NCI-H2227 (cell line): ENCODE data around the gene RPS5.
"Not testable (repeated sequence)": the region's sequence is repeated elsewhere in the genome, so short reads cannot be mapped to it uniquely, and the experiment has no call there.

Experiments used
- DNase-seq: peaks from one replicate; lab custom pipeline; 2025; ENCODE audit not compliant: unreplicated experiment; lab: John Stamatoyannopoulos, UW

The RPS5 gene

DNA sequence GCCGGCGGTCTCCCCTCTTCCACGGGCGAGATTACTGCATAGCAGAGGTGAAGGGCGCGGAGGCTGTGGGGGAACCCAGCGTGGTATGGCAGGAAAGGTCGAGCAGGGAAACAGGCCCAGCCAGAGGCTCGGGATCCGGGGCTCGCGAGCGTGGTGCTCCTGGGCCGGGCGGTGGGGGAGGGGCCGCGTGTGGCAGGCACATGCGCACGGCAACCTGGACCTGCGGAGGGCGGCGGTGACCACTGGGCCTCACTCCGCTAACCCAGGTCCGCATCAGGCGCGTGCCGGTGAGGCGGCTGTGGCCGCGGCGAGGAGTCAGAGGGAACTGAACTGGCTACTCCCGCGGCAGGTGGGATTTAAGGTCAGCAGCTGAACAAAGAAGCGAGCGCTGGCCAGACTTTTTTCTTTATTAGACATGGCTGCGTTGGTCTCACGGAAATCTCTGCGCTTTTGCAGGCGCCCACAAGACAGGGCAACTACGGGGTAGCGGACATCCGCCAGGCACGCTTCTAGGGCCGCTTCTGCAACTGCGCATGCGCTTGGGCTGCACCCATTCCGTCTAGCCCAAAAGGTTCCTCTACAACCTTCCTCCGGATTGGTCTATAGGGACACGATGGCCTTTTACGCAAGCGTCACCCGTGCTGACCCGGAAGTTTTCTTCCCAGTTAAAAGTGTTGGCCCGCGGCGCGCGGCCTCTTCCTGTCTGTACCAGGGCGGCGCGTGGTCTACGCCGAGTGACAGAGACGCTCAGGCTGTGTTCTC is at the start of gene RPS5:
TSS of gene RPS5 (plus strand) at position 694 of the 762 bp plus-strand sequence. CDS start 869 bp downstream, outside the sequence.
- peak; percentile 100 for DNase-seq

DNA sequence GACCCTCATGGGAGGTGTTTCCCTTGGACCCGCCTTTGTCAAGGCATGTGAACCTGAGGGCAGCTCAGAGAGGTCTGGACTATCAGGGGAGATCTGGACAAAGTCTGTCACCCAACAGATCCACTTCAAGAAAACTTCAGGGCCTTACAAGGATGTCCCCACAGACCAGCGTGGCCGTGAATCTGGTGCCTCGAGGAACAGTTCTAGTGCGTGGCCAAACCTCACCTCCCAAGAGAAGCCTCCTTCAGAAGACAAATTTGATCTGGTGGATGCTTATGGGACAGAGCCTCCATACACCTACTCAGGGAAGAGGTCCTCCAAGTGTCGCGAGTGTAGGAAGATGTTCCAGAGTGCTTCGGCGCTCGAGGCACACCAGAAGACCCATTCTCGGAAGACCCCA is 48.7 kb upstream of the RPS5 start:
- DNase-seq, result no peak

DNA sequence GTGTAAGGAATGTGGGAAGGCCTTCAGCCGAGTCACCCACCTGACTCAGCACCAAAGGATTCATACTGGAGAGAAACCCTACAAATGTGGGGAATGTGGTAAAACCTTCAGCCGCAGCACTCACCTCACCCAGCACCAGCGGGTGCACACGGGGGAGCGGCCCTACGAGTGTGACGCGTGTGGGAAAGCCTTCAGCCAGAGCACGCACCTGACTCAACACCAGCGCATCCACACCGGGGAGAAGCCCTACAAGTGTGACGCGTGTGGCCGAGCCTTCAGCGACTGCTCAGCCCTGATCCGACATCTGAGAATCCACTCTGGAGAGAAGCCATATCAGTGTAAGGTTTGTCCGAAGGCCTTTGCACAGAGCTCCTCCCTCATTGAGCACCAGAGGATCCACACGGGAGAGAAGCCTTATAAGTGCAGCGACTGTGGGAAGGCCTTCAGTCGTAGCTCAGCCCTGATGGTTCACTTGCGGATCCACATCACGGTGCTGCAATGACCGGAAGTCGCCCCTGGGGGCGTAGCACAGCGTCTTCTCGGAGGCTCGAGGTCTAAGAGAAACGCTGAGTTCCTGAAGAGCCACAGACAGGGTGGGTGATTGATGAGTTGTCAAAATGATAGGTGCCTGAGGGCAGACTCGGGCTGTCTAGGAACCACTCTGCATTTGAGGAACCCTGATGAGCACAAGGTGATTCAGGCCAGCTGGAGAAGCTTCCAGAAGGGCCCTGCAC is 48.1 kb upstream of the RPS5 start:
- no peak for DNase-seq

DNA sequence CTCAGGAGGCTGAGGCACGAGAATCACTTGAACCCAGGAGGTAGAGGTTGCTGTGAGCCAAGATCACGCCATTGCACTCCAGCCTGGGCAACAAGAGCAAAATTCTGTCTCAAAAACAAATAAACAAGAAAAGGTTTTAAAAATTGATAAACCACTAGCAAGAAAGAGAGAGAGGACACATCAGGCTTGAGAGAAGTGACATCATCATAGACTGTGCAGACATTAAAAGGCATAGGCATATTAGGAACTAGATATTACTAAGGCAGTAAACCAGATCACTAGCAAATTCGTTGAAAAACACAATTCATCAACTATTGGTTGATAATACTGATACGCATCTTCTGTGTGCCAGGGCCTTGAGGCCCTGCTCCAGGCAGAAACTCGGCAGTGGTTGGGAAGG is 41.5 kb upstream of the RPS5 start:
- DNase-seq, result no peak

DNA sequence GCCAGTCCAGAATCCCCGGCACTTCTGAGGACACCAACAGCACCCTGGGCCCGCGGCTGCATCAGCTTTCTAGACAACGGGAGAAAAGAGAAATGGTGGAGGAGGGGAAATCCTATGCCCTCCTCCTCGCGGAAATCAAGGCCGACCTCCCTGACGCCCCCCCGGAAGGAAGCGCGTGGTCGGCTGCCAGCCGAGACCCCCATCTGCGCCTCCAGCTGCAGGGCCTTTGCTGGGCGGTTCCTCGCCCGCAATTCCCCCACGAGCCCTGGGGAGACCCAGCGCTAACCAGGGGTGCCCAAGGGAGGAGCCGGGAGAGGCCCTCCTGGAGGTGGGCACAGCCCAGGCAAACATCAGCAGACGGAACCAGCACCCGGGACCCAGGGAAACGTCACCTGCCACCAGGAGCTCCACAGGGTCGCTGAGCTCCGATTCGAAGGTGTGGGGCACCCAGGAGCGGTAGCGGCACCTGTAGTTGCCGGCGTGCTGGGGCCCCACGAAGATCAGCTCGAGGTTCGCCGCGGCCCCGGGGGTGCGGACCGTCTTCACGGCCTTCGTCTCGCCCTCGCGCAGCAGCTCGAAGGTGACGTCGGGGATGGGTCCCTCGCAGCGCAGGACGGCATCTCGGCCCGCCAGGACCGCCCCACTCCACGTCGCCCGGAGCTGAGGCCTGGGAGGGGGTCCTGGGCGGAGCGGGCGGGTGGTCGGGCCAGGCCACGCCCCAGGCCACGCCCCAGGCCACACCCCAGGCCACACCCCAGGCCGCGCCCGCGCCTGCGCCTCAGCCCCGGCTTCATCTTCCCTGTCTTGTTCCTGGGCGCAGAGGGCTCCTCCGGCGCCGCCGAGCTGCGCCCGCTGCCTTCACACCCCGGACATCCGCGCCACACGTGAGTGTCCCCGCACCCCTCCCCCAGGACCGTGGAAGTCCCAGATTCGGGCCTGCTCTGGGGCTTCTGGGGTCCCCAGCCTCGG is 39.8 kb upstream of the RPS5 start:
- peak; percentile 96 for DNase-seq

DNA sequence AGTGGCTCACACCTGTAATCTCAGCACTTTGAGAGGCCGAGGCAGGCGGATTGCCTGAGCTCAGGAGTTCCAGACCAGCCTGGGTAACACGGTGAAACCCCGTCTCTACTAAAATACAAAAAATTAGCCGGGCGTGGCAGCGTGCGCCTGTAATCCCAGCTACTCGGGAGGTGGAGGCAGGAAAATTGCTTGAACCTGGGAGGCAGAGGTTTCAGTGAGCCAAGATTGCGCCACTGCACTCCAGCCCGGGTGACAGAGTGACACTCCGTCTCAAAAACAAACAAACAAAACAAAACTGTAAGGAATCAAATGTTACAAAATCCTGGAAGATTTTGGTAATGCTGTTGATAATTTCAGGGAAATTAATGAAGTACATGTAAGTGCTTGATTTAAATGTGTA is 39.0 kb upstream of the RPS5 start:
- DNase-seq, result not testable (repeated sequence)

DNA sequence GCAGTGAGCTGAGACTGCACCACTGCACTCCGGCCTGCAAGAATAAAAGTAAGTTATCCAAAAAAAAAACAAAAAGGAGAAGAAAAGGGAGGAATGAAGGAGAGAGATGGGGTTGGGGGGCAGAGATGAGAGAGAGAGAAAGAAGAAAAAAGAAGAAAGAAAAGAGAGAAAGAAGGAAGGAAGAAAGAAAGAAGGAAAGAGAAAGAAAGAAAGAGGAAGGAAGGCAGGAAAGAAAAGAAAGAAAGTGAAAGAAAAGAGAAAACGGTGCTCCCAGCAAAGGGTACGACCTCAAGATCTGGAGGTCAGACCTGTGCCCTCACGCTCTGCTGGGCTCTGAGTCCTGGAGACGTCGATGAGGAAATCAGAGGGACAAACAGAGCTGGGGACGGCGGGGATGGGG is 37.5 kb upstream of the RPS5 start:
- DNase-seq, result no peak

DNA sequence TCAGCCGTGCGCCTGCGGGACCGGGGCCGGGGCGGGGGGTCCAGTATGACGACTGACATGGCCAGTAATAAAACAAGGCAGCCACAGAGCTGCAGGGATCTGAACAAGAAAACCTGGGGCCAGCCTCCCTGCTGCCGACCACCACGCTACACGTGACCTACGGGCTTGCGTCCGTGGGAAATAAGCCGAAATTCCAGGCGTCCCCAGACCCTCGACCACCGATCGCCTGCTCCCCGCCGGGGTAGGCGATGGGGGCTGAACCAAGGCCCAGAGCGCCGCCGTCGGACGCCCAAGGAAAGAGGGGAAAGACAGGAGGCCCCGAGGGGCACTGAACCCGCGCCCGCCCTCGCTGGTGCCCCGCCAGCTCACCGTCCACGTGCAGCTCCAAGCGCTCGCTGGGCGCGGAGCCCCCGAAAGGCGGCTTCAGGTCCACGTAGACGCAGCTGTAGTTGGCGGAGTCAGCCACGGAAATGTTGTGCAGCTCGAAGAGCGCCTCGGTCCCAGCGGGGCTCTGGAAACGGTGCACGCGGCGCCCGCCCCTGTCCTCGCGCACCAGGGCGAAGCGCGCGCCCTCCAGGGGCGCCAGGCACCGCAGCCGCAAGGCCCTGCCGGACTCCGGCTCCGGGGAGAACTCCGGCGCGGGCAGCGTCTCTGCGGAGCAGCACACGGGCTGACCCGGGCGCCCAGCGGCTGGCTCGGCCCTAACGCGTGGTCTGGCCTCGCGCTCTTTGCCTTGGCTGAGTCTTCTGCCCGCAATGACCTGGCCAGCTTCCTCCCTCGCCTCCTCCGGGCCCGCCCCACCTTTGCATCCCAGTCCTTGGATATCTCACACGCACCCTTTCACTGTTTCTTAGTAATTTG is 36.8 kb upstream of the RPS5 start:
- no peak for DNase-seq

DNA sequence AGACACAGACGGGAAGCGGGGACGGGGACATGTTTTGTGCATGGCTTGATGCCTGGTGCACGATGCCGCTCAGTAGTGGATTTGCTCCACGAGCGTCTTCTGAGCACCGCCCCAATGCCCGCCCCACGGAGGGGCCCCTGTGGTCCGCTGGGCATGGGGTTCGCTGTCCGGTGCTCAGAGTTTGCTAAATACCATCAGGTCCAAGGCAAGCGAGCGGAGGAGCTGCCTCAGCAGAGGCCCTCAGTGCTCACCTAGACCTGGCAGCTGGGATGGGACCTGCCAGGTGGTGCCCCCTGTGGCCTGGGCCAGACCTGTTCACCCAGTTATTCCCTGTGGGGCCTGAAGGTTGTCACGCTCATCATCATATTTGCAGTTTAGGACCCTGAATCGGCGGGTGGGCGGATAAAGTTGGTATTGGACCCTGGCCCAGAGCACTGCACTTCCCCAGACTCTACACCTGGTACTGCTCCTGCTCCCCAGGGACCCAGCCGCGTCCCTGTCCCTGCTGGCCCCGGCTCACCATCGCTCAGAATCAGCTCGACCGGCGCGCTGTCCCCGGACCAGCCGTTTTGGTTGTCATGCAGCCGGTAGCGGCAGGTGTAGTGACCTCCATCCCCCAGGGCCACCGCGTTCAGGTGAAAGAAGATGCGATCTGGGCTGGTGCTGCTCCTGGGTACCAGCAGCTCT is 36.1 kb upstream of the RPS5 start:
- no peak for DNase-seq

DNA sequence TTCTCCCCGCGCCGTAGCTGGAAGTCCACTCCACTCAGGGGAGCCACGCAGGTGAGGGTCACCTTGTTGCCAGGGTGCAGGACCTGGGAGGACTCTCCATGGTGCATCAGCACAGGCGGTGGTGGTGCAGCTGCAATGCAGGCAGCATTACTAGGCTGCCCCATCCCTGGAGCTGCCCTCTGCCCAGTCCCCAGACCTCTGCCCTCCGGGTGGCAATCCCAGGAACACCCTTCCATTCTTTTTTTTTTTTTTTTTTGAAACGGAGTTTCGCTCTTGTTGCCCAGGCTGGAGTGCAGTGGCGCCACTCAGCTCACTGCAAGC is 35.6 kb upstream of the RPS5 start:
- no peak for DNase-seq

DNA sequence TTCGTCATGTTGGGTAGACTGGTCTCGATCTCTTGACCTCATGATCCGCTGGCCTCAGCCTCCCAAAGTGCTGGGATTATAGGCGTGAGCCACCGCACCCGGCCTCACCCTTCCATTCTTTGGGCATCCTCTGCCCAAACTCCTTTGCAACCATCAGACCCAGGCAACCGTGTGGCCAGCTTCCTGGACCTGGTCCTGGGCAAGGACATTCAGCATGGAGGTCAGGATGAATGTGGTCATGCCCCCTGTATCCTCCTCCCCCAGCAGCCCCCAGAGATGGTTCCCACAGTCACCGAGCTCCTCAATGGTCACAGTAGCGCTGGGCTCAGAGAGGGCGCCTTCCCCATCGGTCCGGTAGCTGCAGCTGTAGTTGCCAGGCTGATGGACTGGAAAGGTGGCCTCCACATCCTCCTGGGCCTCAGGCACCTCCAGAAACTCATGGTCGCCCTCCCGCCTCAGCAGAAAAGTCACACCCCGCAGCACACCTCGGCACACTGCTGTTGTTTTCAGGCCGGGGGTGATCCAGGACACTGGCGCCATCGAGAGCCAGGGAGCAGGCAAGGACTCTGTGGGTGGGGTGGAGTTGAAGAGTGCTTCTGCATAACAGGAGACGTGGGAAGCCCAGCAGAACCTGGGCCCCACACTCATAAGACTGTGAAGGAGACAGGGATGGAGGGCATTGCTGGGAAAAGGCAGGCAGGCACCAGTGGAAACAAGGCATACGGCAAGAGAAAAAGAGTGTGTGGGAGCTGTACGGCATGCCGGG is 34.9 kb upstream of the RPS5 start:
- no peak for DNase-seq

DNA sequence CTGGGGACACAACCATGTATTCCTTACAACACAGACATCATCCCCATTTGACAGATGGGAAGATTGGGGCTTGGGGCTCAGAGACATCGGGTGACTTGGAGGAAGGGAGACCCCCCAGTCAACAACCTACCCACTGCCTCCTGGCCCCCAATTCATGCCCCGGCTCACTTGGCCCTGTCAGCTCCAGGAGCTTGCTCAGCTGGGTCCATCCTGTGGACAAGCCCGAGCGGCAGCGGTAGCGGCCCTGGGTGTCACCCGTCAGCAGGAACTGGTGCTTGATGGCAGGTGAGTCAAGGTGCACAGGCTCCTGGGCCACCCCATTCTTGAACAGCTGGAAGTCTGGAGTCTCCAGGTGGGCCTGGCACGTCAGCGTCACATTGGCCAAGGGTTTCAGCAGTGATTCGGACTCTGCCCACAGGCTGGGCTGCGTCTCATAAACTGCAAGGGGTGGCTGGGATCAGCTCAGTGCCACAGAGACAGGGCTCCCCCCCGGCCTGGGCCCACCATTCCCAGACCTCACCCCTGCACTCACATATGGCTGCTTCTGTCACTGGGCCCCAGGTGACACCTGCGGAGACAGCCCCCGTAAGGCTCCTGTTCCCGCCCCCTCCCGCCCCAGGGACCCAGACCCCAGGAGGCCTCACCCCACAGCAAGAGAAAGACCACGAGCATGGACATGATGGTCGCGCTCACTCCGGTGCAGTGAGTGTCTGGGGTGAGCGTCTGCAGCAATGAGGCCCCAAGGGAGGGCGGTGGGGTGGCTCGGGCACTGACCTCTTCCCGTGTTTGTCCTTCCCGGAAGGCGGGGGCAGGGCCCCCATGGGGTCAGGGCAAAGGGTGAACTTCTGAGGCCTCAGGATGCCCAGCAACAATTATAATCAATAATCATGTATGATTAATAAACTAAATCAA is 34.1 kb upstream of the RPS5 start, which contains the start of gene A1BG:
TSS of gene A1BG (minus strand) at position 733 of the 912 bp plus-strand sequence. CDS start at position 678, 55 bp downstream.
- DNase-seq, result no peak

DNA sequence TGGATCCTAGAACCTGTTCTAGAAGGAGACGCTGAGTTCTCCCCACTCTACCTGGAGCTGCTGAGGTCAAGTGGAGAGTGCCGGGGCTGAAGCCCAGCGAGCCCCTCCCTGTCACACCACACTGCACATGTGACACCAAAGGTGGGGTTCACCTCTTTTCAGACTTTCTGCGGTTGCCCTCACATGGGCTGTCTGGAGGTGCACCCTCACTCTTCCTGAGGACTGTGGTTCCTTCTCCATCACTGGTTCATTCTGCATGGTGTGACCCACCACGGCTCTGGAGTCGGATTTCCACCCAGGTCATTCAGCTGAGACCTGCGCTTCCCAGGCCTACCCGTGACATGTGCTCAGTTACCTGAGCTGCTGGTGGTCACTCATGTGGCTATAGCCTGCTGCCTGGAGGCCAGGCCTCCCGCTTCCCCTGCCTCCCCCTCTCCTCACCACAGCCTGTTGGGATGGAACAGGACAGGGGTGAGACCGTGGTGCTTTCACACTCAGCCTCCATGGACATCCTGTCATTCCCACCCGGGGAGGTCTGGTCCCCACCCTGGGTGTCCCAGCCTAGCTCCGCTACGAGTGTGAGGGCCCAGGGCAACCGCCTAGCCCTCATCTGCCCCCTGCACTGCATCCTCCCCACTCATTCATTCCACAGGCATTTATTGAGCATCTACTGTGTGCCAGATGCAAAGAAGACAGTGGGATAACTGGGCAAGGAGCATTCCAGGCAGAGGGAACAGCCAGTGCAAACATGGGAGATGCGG is 33.2 kb upstream of the RPS5 start:
- no peak for DNase-seq

DNA sequence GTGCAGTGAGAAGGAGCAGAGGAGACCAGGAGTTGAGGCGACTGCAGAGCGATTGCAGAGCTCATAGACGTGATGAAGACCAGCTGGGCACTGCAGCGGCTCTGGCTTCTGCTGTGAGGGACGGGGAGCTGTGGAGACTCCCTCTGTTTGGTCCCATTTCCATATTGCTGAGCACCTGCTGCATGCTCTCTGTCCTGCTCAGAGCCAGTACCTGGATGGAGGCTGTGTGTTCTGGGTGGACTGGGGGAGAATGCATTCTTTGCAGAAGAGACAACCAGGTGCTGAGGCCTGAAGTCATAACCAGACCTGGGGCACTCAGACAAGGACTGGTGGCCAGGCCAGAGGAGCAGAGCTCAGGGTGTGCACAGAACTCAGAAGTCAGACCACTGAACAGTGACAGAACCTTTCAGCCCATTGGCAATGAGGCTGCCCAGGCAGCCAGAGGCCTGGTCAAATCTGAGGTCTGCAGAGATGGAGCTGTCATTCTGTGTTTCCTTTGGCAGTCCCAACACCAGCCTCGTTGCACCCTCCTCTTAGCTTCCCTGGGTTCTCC is 32.5 kb upstream of the RPS5 start:
- no peak for DNase-seq

DNA sequence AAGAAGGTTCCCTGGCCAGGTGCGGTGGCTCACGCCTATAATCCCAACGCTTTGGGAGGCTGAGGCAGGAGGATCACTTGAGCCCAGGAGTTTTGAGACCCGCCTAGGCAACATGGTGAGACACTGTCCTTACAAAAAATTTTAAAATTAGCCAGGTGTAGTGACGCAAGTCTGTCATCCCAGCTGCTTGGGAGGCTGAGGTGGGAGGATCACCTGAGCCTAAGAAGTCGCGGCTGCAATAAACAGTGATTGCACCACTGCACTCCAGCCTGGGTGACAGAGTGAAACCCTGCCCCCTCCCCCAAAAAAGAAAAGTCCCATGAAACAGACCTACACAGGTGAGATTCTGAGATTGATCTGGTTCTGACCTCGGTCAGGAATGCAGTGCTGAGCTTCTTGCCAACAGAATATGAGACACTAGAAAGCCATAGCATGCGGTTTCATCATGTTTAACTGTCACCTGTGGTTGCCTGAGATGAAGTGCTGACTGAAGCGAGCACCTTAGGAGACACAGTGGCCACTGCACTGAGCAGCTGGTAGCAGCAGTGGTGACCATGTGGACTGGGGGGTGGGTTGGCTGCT is 31.8 kb upstream of the RPS5 start:
- DNase-seq, result no peak

DNA sequence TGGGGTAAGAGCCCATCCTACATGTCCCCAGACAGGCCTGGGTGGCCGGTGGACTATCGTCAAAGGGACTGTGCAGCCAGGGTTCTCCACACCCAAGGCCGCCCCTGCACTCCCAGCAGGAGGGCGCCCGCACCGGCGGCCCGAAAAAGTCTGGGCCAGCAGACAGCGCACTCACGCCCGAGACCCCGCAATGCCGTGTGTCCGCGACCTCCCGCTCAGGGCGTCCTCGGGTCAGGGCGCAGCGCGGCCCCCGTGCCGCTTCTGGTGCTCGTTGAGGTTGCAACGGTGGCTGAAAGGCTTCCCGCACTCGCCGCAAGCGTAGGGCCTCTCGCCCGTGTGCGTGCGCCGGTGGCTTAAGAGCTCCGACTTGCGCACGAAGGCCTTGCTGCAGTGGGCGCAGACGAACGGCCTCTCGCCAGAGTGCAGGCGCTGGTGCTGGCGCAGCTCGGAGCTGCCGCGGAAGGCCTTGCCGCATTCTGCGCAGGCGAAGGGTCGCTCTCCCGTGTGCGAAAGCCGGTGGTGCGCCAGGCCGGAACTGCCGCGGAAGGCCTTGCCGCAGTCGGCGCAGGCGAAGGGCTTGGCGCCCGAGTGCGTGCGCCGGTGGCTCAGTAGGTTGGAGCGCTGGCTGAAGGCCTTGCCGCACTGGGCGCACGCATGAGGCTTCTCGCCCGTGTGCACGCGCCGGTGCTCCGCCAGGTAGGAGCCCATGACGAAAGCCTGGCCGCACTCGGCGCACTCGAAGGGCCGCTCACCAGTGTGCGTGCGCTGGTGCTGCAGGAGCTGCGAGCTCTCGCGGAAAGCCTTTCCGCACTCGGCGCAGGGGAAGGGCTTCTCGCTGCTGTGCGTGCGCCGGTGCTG is 30.9 kb upstream of the RPS5 start:
- no peak for DNase-seq
